ENCODE measurements around the gene GPR4. TPM values are rescaled to one million over a fixed set of nuclear protein-coding genes. Genes with fewer than 3 reads are reported as not detected.
A peak's percentile ranks its signal among the peaks of the same experiment; 100 is the strongest.

Gene GPR4
- total and polyA plus RNA-seq, 5 donors from 2014 or later = not detected

GRCh38 chr19:45600340-45600885 lies 1.6 kb downstream of the GPR4 start:
- Mint-ChIP-seq H3K4me3 (no peak overlapping the region), H3K27me3 (peaks cover 79% of the 10 kb centered on the region), H3K27ac (no peak overlapping the region), H3K9me3 (peaks cover 0 to 1% (median 0%) of the 10 kb centered on the region in 7 donors), H3K4me1 (peaks cover 0 to 41% (median 24%) of the 10 kb centered on the region in 4 donors), H3K36me3 (peaks cover 4% of the 10 kb centered on the region)
- peaks cover 39% of the 10 kb centered on the region for H3K27me3 ChIP-seq (ENCODE audit: control insufficient read depth, insufficient read depth, low read length)
- H3K4me3 ChIP-seq (ENCODE audit: low read depth, low read length) = no peak overlapping the region
- H3K36me3 ChIP-seq (ENCODE audit: control insufficient read depth, insufficient read depth, low read length) = no peaks in the 10 kb centered on the region
- ATAC-seq (ENCODE audit: low read depth in 2 of 2) = no peak
- no peaks in the 10 kb centered on the region for H3K9me3 ChIP-seq (ENCODE audit: control insufficient read depth in 2 of 2, low read length in 2 of 2)
- no peak for DNase-seq
- H3K4me1 ChIP-seq (ENCODE audit: control insufficient read depth, insufficient read depth, low read length, poor library complexity, severe bottlenecking) = peaks cover 7% of the 10 kb centered on the region
- no peak overlapping the region for H3K27ac ChIP-seq (ENCODE audit: insufficient read depth, low read length, poor library complexity, severe bottlenecking)

GRCh38 chr19:45599286-45599685 lies 2.7 kb downstream of the GPR4 start:
- ATAC-seq (ENCODE audit: low read depth in 2 of 2) (no peak), DNase-seq (no peak)
- H3K4me3 Mint-ChIP-seq = no peak overlapping the region
- H3K36me3 Mint-ChIP-seq = peaks cover 4% of the 10 kb centered on the region
- H3K4me1 Mint-ChIP-seq = peaks cover 0 to 41% (median 24%) of the 10 kb centered on the region in 4 donors
- Histone ChIP-seq H3K36me3 (ENCODE audit: control insufficient read depth, insufficient read depth, low read length) (no peaks in the 10 kb centered on the region), H3K9me3 (ENCODE audit: control insufficient read depth in 2 of 2, low read length in 2 of 2) (no peaks in the 10 kb centered on the region), H3K27me3 (ENCODE audit: control insufficient read depth, insufficient read depth, low read length) (peaks cover 39% of the 10 kb centered on the region), H3K4me3 (ENCODE audit: low read depth, low read length) (no peak overlapping the region), H3K27ac (ENCODE audit: insufficient read depth, low read length, poor library complexity, severe bottlenecking) (no peak overlapping the region), H3K4me1 (ENCODE audit: control insufficient read depth, insufficient read depth, low read length, poor library complexity, severe bottlenecking) (peaks cover 7% of the 10 kb centered on the region)
- H3K27me3 Mint-ChIP-seq = peaks cover 79% of the 10 kb centered on the region
- H3K9me3 Mint-ChIP-seq = peaks cover 0 to 1% (median 0%) of the 10 kb centered on the region in 7 donors
- H3K27ac Mint-ChIP-seq = no peak overlapping the region

GRCh38 chr19:45598267-45599001 lies 3.6 kb downstream of the GPR4 start:
- Histone ChIP-seq H3K27me3 (ENCODE audit: control insufficient read depth, insufficient read depth, low read length) (peaks cover 39% of the 10 kb centered on the region), H3K4me3 (ENCODE audit: low read depth, low read length) (no peak overlapping the region), H3K9me3 (ENCODE audit: control insufficient read depth in 2 of 2, low read length in 2 of 2) (no peaks in the 10 kb centered on the region), H3K4me1 (ENCODE audit: control insufficient read depth, insufficient read depth, low read length, poor library complexity, severe bottlenecking) (peaks cover 7% of the 10 kb centered on the region), H3K36me3 (ENCODE audit: control insufficient read depth, insufficient read depth, low read length) (no peaks in the 10 kb centered on the region), H3K27ac (ENCODE audit: insufficient read depth, low read length, poor library complexity, severe bottlenecking) (no peak overlapping the region)
- Mint-ChIP-seq H3K36me3 (peaks cover 4% of the 10 kb centered on the region), H3K4me1 (peaks cover 0 to 41% (median 24%) of the 10 kb centered on the region in 4 donors), H3K4me3 (peak overlapping the region in 2 of 4 donors; percentile 3 to 5), H3K27me3 (peaks cover 77% of the 10 kb centered on the region), H3K27ac (peak overlapping the region in 2 of 3 donors; percentile 1 to 20), H3K9me3 (peaks cover 0 to 1% (median 0%) of the 10 kb centered on the region in 7 donors)
- no peak for ATAC-seq (ENCODE audit: low read depth in 2 of 2)
- DNase-seq = no peak

DNA sequence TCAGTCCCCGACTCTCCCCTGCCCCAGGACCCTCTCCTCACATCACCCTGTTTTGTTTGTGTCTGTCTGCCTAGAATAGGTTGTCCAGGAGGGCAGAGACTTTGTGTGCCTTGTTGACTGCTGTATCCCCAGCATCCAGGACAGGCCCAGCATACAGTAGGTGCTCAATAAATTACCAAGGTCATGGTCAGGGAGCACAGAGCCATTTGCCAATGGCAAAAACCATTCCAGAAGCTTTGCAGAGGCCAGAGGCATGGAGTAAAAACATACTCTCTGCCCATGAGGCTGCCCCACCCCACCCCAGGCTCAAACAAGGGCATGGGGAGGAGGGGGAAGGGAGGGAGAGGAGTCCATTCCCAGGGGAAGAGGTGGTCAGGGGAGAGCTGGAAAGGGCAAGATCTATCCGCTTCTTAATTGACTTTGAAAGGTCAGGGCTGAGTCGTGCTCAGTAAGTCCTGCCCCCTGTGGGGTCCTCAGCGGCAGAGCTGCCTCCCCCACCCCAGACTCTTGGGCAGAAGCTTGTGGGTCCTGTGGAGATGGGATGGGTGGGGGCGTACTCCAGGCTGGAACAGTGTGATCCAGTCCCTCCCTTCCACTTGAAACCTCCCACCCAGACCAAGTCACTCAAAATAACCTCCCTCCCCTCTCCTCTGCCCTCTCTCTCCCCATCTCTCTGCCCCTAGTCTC lies 4.4 kb downstream of the GPR4 start:
- peak overlapping the region in 1 of 4 donors; percentile 47 for H3K4me3 Mint-ChIP-seq
- peaks cover 0 to 41% (median 23%) of the 10 kb centered on the region in 4 donors for H3K4me1 Mint-ChIP-seq
- Histone ChIP-seq H3K4me1 (ENCODE audit: control insufficient read depth, insufficient read depth, low read length, poor library complexity, severe bottlenecking) (peaks cover 7% of the 10 kb centered on the region), H3K9me3 (ENCODE audit: control insufficient read depth in 2 of 2, low read length in 2 of 2) (no peaks in the 10 kb centered on the region), H3K4me3 (ENCODE audit: low read depth, low read length) (no peak overlapping the region), H3K27me3 (ENCODE audit: control insufficient read depth, insufficient read depth, low read length) (peaks cover 39% of the 10 kb centered on the region), H3K27ac (ENCODE audit: insufficient read depth, low read length, poor library complexity, severe bottlenecking) (no peak overlapping the region), H3K36me3 (ENCODE audit: control insufficient read depth, insufficient read depth, low read length) (no peaks in the 10 kb centered on the region)
- H3K27me3 Mint-ChIP-seq = peaks cover 68% of the 10 kb centered on the region
- DNase-seq (no peak), ATAC-seq (ENCODE audit: low read depth in 2 of 2) (no peak)
- peaks cover 0 to under 1% (median 0%) of the 10 kb centered on the region in 7 donors for H3K9me3 Mint-ChIP-seq
- H3K36me3 Mint-ChIP-seq = peaks cover 4% of the 10 kb centered on the region
- no peak overlapping the region for H3K27ac Mint-ChIP-seq

DNA sequence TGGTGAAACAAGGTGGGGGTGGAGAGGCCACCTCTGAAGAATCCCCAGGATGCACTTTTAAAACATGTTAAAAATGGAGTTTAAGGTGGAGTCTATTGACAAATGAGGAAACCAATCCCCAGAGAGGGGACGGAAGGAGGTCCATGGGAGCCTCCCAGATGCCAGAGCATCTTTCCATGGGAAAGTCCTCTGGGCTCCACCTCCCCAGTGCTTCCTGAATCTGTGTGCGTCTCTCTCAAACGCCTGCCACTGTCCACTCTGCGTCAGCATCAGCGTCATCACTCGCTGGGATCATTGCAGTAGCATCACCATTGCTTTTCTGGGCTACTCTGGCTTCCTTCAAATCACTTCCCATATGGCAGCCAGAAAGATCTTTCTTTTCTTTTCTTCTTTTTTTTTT lies 6.2 kb downstream of the GPR4 start:
- ATAC-seq (ENCODE audit: low read depth in 2 of 2) = no peak
- H3K4me1 Mint-ChIP-seq = peaks cover 0 to 34% (median 23%) of the 10 kb centered on the region in 4 donors
- peaks cover 27% of the 10 kb centered on the region for H3K27me3 ChIP-seq (ENCODE audit: control insufficient read depth, insufficient read depth, low read length)

GRCh38 chr19:45593520-45593919 lies 8.5 kb downstream of the GPR4 start:
- Mint-ChIP-seq H3K9me3 (peaks cover 0 to 1% (median 0%) of the 10 kb centered on the region in 7 donors), H3K4me1 (peaks cover 0 to 23% (median 13%) of the 10 kb centered on the region in 4 donors), H3K36me3 (peaks cover 4% of the 10 kb centered on the region), H3K27ac (no peak overlapping the region), H3K4me3 (no peak overlapping the region), H3K27me3 (peaks cover 49% of the 10 kb centered on the region)
- ATAC-seq (ENCODE audit: low read depth in 2 of 2) = no peak
- H3K36me3 ChIP-seq (ENCODE audit: control insufficient read depth, insufficient read depth, low read length) = no peaks in the 10 kb centered on the region
- H3K27ac ChIP-seq (ENCODE audit: insufficient read depth, low read length, poor library complexity, severe bottlenecking) = no peak overlapping the region
- H3K27me3 ChIP-seq (ENCODE audit: control insufficient read depth, insufficient read depth, low read length) = peaks cover 9% of the 10 kb centered on the region
- no peak overlapping the region for H3K4me3 ChIP-seq (ENCODE audit: low read depth, low read length)
- no peaks in the 10 kb centered on the region for H3K9me3 ChIP-seq (ENCODE audit: control insufficient read depth in 2 of 2, low read length in 2 of 2)
- DNase-seq = no peak
- H3K4me1 ChIP-seq (ENCODE audit: control insufficient read depth, insufficient read depth, low read length, poor library complexity, severe bottlenecking) = peaks cover 5% of the 10 kb centered on the region

More for the DNA sequence above, 6.2 kb downstream of the GPR4 start:
- Mint-ChIP-seq H3K9me3 (peaks cover 0 to 1% (median 0%) of the 10 kb centered on the region in 7 donors), H3K4me3 (no peak overlapping the region), H3K27ac (no peak overlapping the region), H3K27me3 (peaks cover 57% of the 10 kb centered on the region), H3K36me3 (peaks cover 4% of the 10 kb centered on the region)
- Histone ChIP-seq H3K4me3 (ENCODE audit: low read depth, low read length) (no peak overlapping the region), H3K9me3 (ENCODE audit: control insufficient read depth in 2 of 2, low read length in 2 of 2) (no peaks in the 10 kb centered on the region), H3K4me1 (ENCODE audit: control insufficient read depth, insufficient read depth, low read length, poor library complexity, severe bottlenecking) (peaks cover 7% of the 10 kb centered on the region), H3K27ac (ENCODE audit: insufficient read depth, low read length, poor library complexity, severe bottlenecking) (no peak overlapping the region), H3K36me3 (ENCODE audit: control insufficient read depth, insufficient read depth, low read length) (no peaks in the 10 kb centered on the region)
- DNase-seq = no peak

DNA sequence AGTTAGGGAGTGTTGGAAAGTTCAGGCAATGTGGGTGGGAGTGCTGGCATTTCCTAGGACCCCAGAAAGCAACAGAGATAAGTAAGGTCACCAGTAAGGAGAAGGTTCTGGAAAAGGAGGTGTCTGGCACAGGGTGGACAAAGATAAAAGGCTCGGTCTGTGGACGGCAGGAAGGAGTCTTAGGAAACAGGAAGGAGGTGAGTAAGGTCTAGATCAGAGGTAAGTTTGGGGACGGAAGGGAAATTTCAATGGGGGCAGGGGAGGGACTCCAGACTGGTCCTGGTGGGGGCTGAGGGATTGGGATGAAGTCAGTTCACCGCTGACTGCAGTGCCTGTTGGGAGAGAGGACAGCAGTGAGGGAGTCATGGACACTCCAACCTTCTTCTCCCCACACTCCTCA lies 9.6 kb downstream of the GPR4 start:
- Histone ChIP-seq H3K27me3 (ENCODE audit: control insufficient read depth, insufficient read depth, low read length) (peaks cover 4% of the 10 kb centered on the region), H3K4me3 (ENCODE audit: low read depth, low read length) (no peak overlapping the region), H3K4me1 (ENCODE audit: control insufficient read depth, insufficient read depth, low read length, poor library complexity, severe bottlenecking) (no peaks in the 10 kb centered on the region), H3K9me3 (ENCODE audit: control insufficient read depth in 2 of 2, low read length in 2 of 2) (no peaks in the 10 kb centered on the region), H3K36me3 (ENCODE audit: control insufficient read depth, insufficient read depth, low read length) (no peaks in the 10 kb centered on the region), H3K27ac (ENCODE audit: insufficient read depth, low read length, poor library complexity, severe bottlenecking) (no peak overlapping the region)
- no peak for ATAC-seq (ENCODE audit: low read depth in 2 of 2)
- H3K4me1 Mint-ChIP-seq = peaks cover 0 to 11% (median 5%) of the 10 kb centered on the region in 4 donors
- H3K4me3 Mint-ChIP-seq = no peak overlapping the region
- peaks cover 2% of the 10 kb centered on the region for H3K36me3 Mint-ChIP-seq
- H3K27ac Mint-ChIP-seq = no peak overlapping the region
- H3K27me3 Mint-ChIP-seq = peaks cover 38% of the 10 kb centered on the region
- no peak for DNase-seq
- peaks cover 0 to 1% (median 0%) of the 10 kb centered on the region in 7 donors for H3K9me3 Mint-ChIP-seq

Data from CD4-positive, CD25-positive, alpha-beta regulatory T cell (primary cell).